Smooth muscle cell (in vitro differentiated cells): Measurements from ENCODE around the gene EML6. TPM values are rescaled to one million over a fixed set of nuclear protein-coding genes. Genes with fewer than 3 reads are reported as not detected.

ENCODE experiments used
- DNase-seq: peaks from one replicate; lab custom pipeline; 2025; ENCODE audit not compliant: unreplicated experiment; lab: John Stamatoyannopoulos, UW
- H2AFZ ChIP-seq: fragments of 200-600 bp; sonication (generic); 2 replicates; pipeline ENCODE4 v1.6.0; 2016; ENCODE audit warnings: antibody characterized with exemption, low read depth, mild to moderate bottlenecking
- H3F3A ChIP-seq: fragments of 200-600 bp; sonication (generic); 2 replicates; pipeline ENCODE4 v1.6.0; 2017; ENCODE audit warnings: antibody characterized with exemption, low read depth
- H3K27ac ChIP-seq: fragments of 200-600 bp; sonication (generic); 2 replicates; pipeline ENCODE4 v1.5.1; 2016; ENCODE audit warnings: low read depth, mild to moderate bottlenecking
- H3K27me3 ChIP-seq: fragments of 200-600 bp; sonication (generic); 2 replicates; pipeline ENCODE4 v1.6.1; 2016; ENCODE audit warnings: low read depth, mild to moderate bottlenecking
- H3K36me3 ChIP-seq: fragments of 200-600 bp; sonication (generic); 2 replicates; pipeline ENCODE4 v1.5.1; 2016; ENCODE audit warnings: low read depth
- H3K4me1 ChIP-seq: fragments of 200-600 bp; sonication (generic); 2 replicates; pipeline ENCODE4 v1.5.1; 2016; ENCODE audit warnings: low read depth
- H3K4me2 ChIP-seq: fragments of 200-600 bp; sonication (generic); 2 replicates; pipeline ENCODE4 v1.6.0; 2016; ENCODE audit warnings: mild to moderate bottlenecking
- H3K4me3 ChIP-seq: fragments of 200-600 bp; sonication (generic); 2 replicates; pipeline ENCODE4 v1.5.1; 2016; ENCODE audit warnings: mild to moderate bottlenecking
- H3K79me2 ChIP-seq: fragments of 200-600 bp; sonication (generic); 2 replicates; pipeline ENCODE4 v1.6.0; 2016; ENCODE audit warnings: low read depth, mild to moderate bottlenecking
- H3K9ac ChIP-seq: fragments of 200-600 bp; sonication (generic); 2 replicates; pipeline ENCODE4 v1.6.0; 2016; ENCODE audit warnings: low read depth
- H3K9me3 ChIP-seq: fragments of 200-600 bp; sonication (generic); replicated peaks from 2 replicates; pipeline ENCODE4 v1.5.1; 2016; ENCODE audit warnings: low read depth
- H4K20me1 ChIP-seq: fragments of 200-600 bp; sonication (generic); 2 replicates; pipeline ENCODE4 v1.6.0; 2016; ENCODE audit warnings: low read depth
- CTCF ChIP-seq: fragments of 200-600 bp; sonication (generic); IDR thresholded peaks from 2 replicates; pipeline ENCODE4 v1.5.1; 2017; ENCODE audit warnings: borderline replicate concordance, mild to moderate bottlenecking, antibody characterized with exemption; ENCODE audit not compliant: insufficient read depth, poor library complexity, severe bottlenecking
- WGBS: methylation state at CpG from one replicate; pipeline ENCODE4 v1.1.7; 2016; ENCODE audit warnings: low lambda C conversion rate; 5-methylcytosine and 5-hydroxymethylcytosine counted together
- polyA plus RNA-seq: library from polyadenylated mRNA; unstranded; fragments of >200 nt; fragmentation: Nextera tagmentation; extraction: Ambion mirVana; gene quantifications from 2 replicates; pipeline ENCODE4 v1.2.1, GENCODE V29; 2016
- total RNA-seq: library from RNA; depleted of rRNA; stranded (reverse); fragments of >200 nt; gene quantifications from 2 replicates; pipeline ENCODE4 v1.2.3, GENCODE V29; 2014

EML6 gene
- total and polyA plus RNA-seq, 2 experiments from 2014 or later, result 0.49 to 0.54 TPM

GRCh38 chr2:54901224-54901986 is 177.9 kb downstream of the EML6 start:
- 92% methylated on average over 9 of the region's 9 CpGs for WGBS
- Histone ChIP-seq H3K4me2 (no peak overlapping the region), H3K27ac (no peak overlapping the region), H3K4me3 (no peak overlapping the region), H2AFZ (no peak overlapping the region), H4K20me1 (no peaks in the 10 kb centered on the region), H3K9me3 (no peaks in the 10 kb centered on the region), H3K9ac (no peak overlapping the region), H3K27me3 (no peaks in the 10 kb centered on the region), H3K79me2 (no peaks in the 10 kb centered on the region), H3K36me3 (no peaks in the 10 kb centered on the region), H3F3A (no peaks in the 10 kb centered on the region), H3K4me1 (no peaks in the 10 kb centered on the region)
- no peak for TF ChIP-seq CTCF
- DNase-seq, result no peak

- no peaks in the 10 kb centered on the region for H3K4me1 ChIP-seq
- H3K4me2 ChIP-seq, result no peak overlapping the region
- H3K79me2 ChIP-seq, result no peaks in the 10 kb centered on the region
- no peaks in the 10 kb centered on the region for H3K27me3 ChIP-seq
- no peaks in the 10 kb centered on the region for H3K9me3 ChIP-seq
- no peak for DNase-seq
- no peaks in the 10 kb centered on the region for H3F3A ChIP-seq
- H3K27ac ChIP-seq, result no peak overlapping the region
- H4K20me1 ChIP-seq, result no peaks in the 10 kb centered on the region
- no peaks in the 10 kb centered on the region for H3K36me3 ChIP-seq
- TF ChIP-seq CTCF, result no peak
- H3K4me3 ChIP-seq, result no peak overlapping the region
- WGBS, result 96% methylated on average over 7 of the region's 7 CpGs
- H2AFZ ChIP-seq, result no peak overlapping the region
- no peak overlapping the region for H3K9ac ChIP-seq
Measured at GRCh38 chr2:54902763-54903162, 179.3 kb downstream of the EML6 start.

- Histone ChIP-seq H2AFZ (peak overlapping the region; percentile 16), H3K4me1 (no peaks in the 10 kb centered on the region), H3K79me2 (no peaks in the 10 kb centered on the region), H3K4me3 (no peak overlapping the region), H3K36me3 (no peaks in the 10 kb centered on the region), H3K4me2 (peak overlapping the region; percentile 49), H3K9me3 (no peaks in the 10 kb centered on the region), H3K27ac (peak overlapping the region; percentile 76), H3K27me3 (no peaks in the 10 kb centered on the region), H4K20me1 (no peaks in the 10 kb centered on the region), H3K9ac (peak overlapping the region; percentile 0), H3F3A (no peaks in the 10 kb centered on the region)
- TF ChIP-seq CTCF, result no peak
- peak; percentile 10 for DNase-seq
- 24% methylated on average over 9 of the region's 9 CpGs for WGBS
Measured at GRCh38 chr2:54903736-54904554, 180.5 kb downstream of the EML6 start.
